ENCODE results near the gene RNF213.

GRCh38 chr17:80260069-80260535 lies 550 bp upstream of the RNF213 start:
- no peak for TF ChIP-seq CTCF (conservative IDR thresholded peaks at IDR 0.05; ENCODE audit: low read length)
- no peak for TF ChIP-seq EZH2phosphoT487 (IDR thresholded peaks at IDR 0.05; ENCODE audit: borderline replicate concordance)
